Measurements from ENCODE around the gene TSPYL4. TPM values are rescaled to one million over a fixed set of nuclear protein-coding genes. Genes with fewer than 3 reads are reported as not detected.

The TSPYL4 gene
- total and polyA plus RNA-seq, 2 donors (not counting 1 experiment from before 2014, with no cell fraction given): 20.6 to 21.4 TPM

DNA sequence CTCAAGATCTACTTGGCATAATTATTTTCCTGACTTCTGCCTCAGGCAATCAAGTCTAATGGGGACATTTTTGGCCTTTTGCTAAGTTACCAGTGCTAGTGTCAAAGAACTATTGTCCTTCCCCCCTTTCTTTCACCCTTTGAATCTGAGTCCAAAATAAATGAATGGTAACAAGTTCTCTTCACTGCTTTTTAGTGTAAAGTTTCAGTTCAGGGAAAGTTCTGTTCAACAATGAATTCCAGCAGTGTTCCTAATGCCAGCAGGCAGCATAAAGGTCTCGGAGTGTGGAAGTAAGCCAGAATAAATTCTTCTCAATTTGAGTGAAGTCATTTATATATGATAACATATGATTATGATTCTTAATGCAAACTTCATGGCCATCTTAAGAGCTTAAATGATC, 46.7 kb upstream of the TSPYL4 start:
- H3K4me3 Mint-ChIP-seq: no peak overlapping the region

DNA sequence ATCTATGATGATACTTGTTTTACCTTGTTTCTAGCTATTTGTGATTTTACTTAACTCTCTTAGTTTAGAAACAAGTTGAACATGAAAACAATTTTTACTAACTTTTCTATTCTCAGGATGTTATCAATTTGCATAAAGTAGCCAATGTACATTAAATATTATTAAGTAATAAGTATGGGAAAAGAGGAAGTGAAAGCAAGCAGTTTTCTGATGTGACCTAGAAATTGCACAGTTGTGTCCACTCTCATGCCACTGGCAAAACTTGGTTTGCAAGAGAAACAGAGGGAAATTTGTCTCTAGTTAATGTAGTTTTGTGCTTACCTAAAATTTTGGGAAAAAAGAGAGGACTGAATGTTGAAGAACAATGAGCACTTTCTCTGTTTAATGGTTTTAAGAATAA, 45.1 kb upstream of the TSPYL4 start:
- H3K27ac ChIP-seq (ENCODE audit: low read length in 2 of 2): no peak overlapping the region
- peaks cover 4 to 6% of the 10 kb centered on the region in 2 donors for H3K4me1 ChIP-seq (ENCODE audit: control insufficient read depth in 2 of 2, insufficient read depth in 2 of 2, low read length in 2 of 2)
- ChIA-PET POLR2A (no interaction called here), CTCF (interaction anchor here (1.2 to 2.8 kb wide), 3 partner anchors 12 to 235 kb away, joined by 4 to 19 read pairs (median 4); no protein-coding TSS in a partner anchor)
- Mint-ChIP-seq H3K27me3 (no peaks in the 10 kb centered on the region), H3K27ac (no peak overlapping the region), H3K4me1 (peaks cover 11% of the 10 kb centered on the region), H3K9me3 (ENCODE audit: insufficient read depth) (no peaks in the 10 kb centered on the region), H3K4me3 (no peak overlapping the region)
- H3K27me3 ChIP-seq (replicated peaks in 1 of 4; ENCODE audit: control extremely low read depth in 1 of 4, control insufficient read depth in 3 of 4, insufficient read depth in 4 of 4, low read length in 3 of 4): no peaks in the 10 kb centered on the region
- DNase-seq (no peak), ATAC-seq (ENCODE audit: low read depth) (no peak)
- H3K9ac ChIP-seq (ENCODE audit: low read length): no peak overlapping the region
- H3K4me3 ChIP-seq (ENCODE audit: control extremely low read depth in 1 of 5, extremely low read depth in 1 of 5, insufficient read depth in 1 of 5, low read depth in 2 of 5, low read length in 4 of 5): no peak overlapping the region
- no peaks in the 10 kb centered on the region for H3K36me3 ChIP-seq (replicated peaks in 1 of 2; ENCODE audit: control extremely low read depth in 1 of 2, control insufficient read depth in 1 of 2, extremely low read depth in 1 of 2, insufficient read depth in 2 of 2, low read length in 1 of 2)
- H3K79me2 ChIP-seq (ENCODE audit: control insufficient read depth, insufficient read depth, low read length): no peaks in the 10 kb centered on the region
- no peaks in the 10 kb centered on the region for H4K20me1 ChIP-seq (ENCODE audit: control insufficient read depth, insufficient read depth, low read length, poor library complexity, severe bottlenecking)
- TF ChIP-seq, protein P1, sequence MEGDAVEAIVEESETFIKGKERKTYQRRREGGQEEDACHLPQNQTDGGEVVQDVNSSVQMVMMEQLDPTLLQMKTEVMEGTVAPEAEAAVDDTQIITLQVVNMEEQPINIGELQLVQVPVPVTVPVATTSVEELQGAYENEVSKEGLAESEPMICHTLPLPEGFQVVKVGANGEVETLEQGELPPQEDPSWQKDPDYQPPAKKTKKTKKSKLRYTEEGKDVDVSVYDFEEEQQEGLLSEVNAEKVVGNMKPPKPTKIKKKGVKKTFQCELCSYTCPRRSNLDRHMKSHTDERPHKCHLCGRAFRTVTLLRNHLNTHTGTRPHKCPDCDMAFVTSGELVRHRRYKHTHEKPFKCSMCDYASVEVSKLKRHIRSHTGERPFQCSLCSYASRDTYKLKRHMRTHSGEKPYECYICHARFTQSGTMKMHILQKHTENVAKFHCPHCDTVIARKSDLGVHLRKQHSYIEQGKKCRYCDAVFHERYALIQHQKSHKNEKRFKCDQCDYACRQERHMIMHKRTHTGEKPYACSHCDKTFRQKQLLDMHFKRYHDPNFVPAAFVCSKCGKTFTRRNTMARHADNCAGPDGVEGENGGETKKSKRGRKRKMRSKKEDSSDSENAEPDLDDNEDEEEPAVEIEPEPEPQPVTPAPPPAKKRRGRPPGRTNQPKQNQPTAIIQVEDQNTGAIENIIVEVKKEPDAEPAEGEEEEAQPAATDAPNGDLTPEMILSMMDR (IDR thresholded peaks at IDR 0.05): no peak
- no peak for TF ChIP-seq EZH2 (IDR thresholded peaks at IDR 0.05; ENCODE audit: borderline replicate concordance, insufficient read depth, low read depth, low read length, poor library complexity, severe bottlenecking)
- no peak overlapping the region for H2AFZ ChIP-seq (ENCODE audit: insufficient read depth, low read depth, low read length, poor library complexity, severe bottlenecking)
- intact Hi-C loops (cut with micrococcal nuclease): no loop called here
- peaks cover 3 to 7% (median 3%) of the 10 kb centered on the region in 3 donors for H3K9me3 ChIP-seq (ENCODE audit: control extremely low read depth in 1 of 3, control insufficient read depth in 2 of 3, insufficient read depth in 1 of 3, low read length in 2 of 3)
- no peak overlapping the region for H3K4me2 ChIP-seq (replicated peaks; ENCODE audit: low read depth, low read length, poor library complexity, severe bottlenecking)

More for the DNA sequence above, 46.7 kb upstream of the TSPYL4 start:
- ChIA-PET CTCF (no interaction called here), POLR2A (no interaction called here)
- no peak overlapping the region for H3K4me3 ChIP-seq (ENCODE audit: control extremely low read depth in 1 of 5, extremely low read depth in 1 of 5, insufficient read depth in 1 of 5, low read depth in 2 of 5, low read length in 4 of 5)
- no peaks in the 10 kb centered on the region for H4K20me1 ChIP-seq (ENCODE audit: control insufficient read depth, insufficient read depth, low read length, poor library complexity, severe bottlenecking)
- Mint-ChIP-seq H3K4me1 (peaks cover 13% of the 10 kb centered on the region), H3K9me3 (ENCODE audit: insufficient read depth) (no peaks in the 10 kb centered on the region), H3K27me3 (no peaks in the 10 kb centered on the region), H3K27ac (no peak overlapping the region)
- H3K4me1 ChIP-seq (ENCODE audit: control insufficient read depth in 2 of 2, insufficient read depth in 2 of 2, low read length in 2 of 2): peaks cover 10 to 11% of the 10 kb centered on the region in 2 donors
- no peaks in the 10 kb centered on the region for H3K36me3 ChIP-seq (replicated peaks in 1 of 2; ENCODE audit: control extremely low read depth in 1 of 2, control insufficient read depth in 1 of 2, extremely low read depth in 1 of 2, insufficient read depth in 2 of 2, low read length in 1 of 2)
- no CpG with 5 or more reads among the region's 1 CpG for WGBS (ENCODE audit: insufficient coverage)
- no peak overlapping the region for H3K4me2 ChIP-seq (replicated peaks; ENCODE audit: low read depth, low read length, poor library complexity, severe bottlenecking)
- peaks cover 3 to 7% (median 3%) of the 10 kb centered on the region in 3 donors for H3K9me3 ChIP-seq (ENCODE audit: control extremely low read depth in 1 of 3, control insufficient read depth in 2 of 3, insufficient read depth in 1 of 3, low read length in 2 of 3)
- H3K27me3 ChIP-seq (replicated peaks in 1 of 4; ENCODE audit: control extremely low read depth in 1 of 4, control insufficient read depth in 3 of 4, insufficient read depth in 4 of 4, low read length in 3 of 4): no peaks in the 10 kb centered on the region
- intact Hi-C loops (cut with micrococcal nuclease): no loop called here
- DNase-seq (no peak), ATAC-seq (ENCODE audit: low read depth) (no peak)
- no peak for TF ChIP-seq EZH2 (IDR thresholded peaks at IDR 0.05; ENCODE audit: borderline replicate concordance, insufficient read depth, low read depth, low read length, poor library complexity, severe bottlenecking)
- TF ChIP-seq, protein P1 (IDR thresholded peaks at IDR 0.05): no peak
- H3K9ac ChIP-seq (ENCODE audit: low read length): no peak overlapping the region
- no peak overlapping the region for H3K27ac ChIP-seq (ENCODE audit: low read length in 2 of 2)
- no peaks in the 10 kb centered on the region for H3K79me2 ChIP-seq (ENCODE audit: control insufficient read depth, insufficient read depth, low read length)
- no peak overlapping the region for H2AFZ ChIP-seq (ENCODE audit: insufficient read depth, low read depth, low read length, poor library complexity, severe bottlenecking)
